OCI-LY1 (cell line): ENCODE measurements around the gene ZNF19.

ENCODE experiments used
- H2AFZ ChIP-seq: fragments of 200-600 bp; sonication (generic), shearing (Covaris generic); 2 replicates; pipeline ENCODE4 v1.6.0; 2014; ENCODE audit warnings: antibody characterized with exemption, mild to moderate bottlenecking, low read length
- H3F3A ChIP-seq: fragments of 200-600 bp; sonication (generic), shearing (Covaris generic); 2 replicates; pipeline ENCODE4 v1.6.0; 2014; ENCODE audit warnings: mild to moderate bottlenecking, antibody characterized with exemption, low read length, moderate library complexity; ENCODE audit not compliant: insufficient read depth
- H3K27ac ChIP-seq: fragments of 200-600 bp; sonication (generic); 2 replicates; pipeline ENCODE4 v1.5.1; 2014; ENCODE audit warnings: low read length, mixed run types, mild to moderate bottlenecking, low read depth; ENCODE audit not compliant: poor library complexity, severe bottlenecking
- H3K27me3 ChIP-seq: fragments of 200-600 bp; sonication (generic); 2 replicates; pipeline ENCODE4 v1.6.0; 2014; ENCODE audit warnings: antibody characterized with exemption, mild to moderate bottlenecking, low read length, moderate library complexity; ENCODE audit not compliant: insufficient read depth
- H3K36me3 ChIP-seq: fragments of 200-600 bp; sonication (generic); 2 replicates; pipeline ENCODE4 v1.6.1; 2014; ENCODE audit warnings: mild to moderate bottlenecking, antibody characterized with exemption, low read length, moderate library complexity, mixed read lengths; ENCODE audit not compliant: insufficient read depth
- H3K4me1 ChIP-seq: fragments of 200-600 bp; sonication (generic); 2 replicates; pipeline ENCODE4 v1.5.1; 2014; ENCODE audit warnings: mild to moderate bottlenecking, low read length, moderate library complexity; ENCODE audit not compliant: insufficient read depth, severe bottlenecking
- H3K4me2 ChIP-seq: fragments of 200-600 bp; sonication (generic), shearing (Covaris generic); 2 replicates; pipeline ENCODE4 v1.6.1; 2014; ENCODE audit warnings: low read length
- H3K4me3 ChIP-seq: fragments of 200-600 bp; sonication (generic); 2 replicates; pipeline ENCODE4 v1.5.1; 2014; ENCODE audit warnings: low read length, low read depth, mild to moderate bottlenecking, mixed read lengths; ENCODE audit not compliant: poor library complexity, severe bottlenecking
- H3K79me2 ChIP-seq: fragments of 200-600 bp; shearing (Covaris generic); 2 replicates; pipeline ENCODE4 v1.6.1; 2016; ENCODE audit warnings: mixed run types, low read length, mixed read lengths; ENCODE audit not compliant: insufficient read depth
- H3K9ac ChIP-seq: fragments of 200-600 bp; sonication (generic), shearing (Covaris generic); 2 replicates; pipeline ENCODE4 v1.6.1; 2014; ENCODE audit warnings: mild to moderate bottlenecking, low read length, mixed read lengths
- H3K9me2 ChIP-seq: fragments of 200-600 bp; sonication (generic), shearing (Covaris generic); 2 replicates; pipeline ENCODE4 v1.6.1; 2014; ENCODE audit warnings: low read depth, mild to moderate bottlenecking, low read length, mixed read lengths
- H3K9me3 ChIP-seq: fragments of 200-600 bp; shearing (Covaris generic); 2 replicates; pipeline ENCODE4 v1.6.1; 2014; ENCODE audit warnings: low read length, mixed read lengths
- H4K20me1 ChIP-seq: fragments of 200-600 bp; sonication (generic), shearing (Covaris generic); 2 replicates; pipeline ENCODE4 v1.6.0; 2016; ENCODE audit warnings: mild to moderate bottlenecking, low read length; ENCODE audit not compliant: insufficient read depth
- CTCF ChIP-seq: fragments of 200-600 bp; sonication (generic), shearing (Covaris generic); IDR thresholded peaks from 2 replicates; pipeline ENCODE4 v1.5.1; 2017; ENCODE audit warnings: mild to moderate bottlenecking, antibody characterized with exemption, low read length, moderate library complexity, mixed read lengths
- EZH2 ChIP-seq: fragments of 200-600 bp; sonication (generic), shearing (Covaris generic); IDR thresholded peaks from 2 replicates; pipeline ENCODE4 v1.8.0; 2017; ENCODE audit warnings: borderline replicate concordance, mixed run types, mild to moderate bottlenecking, antibody characterized with exemption, low read length, moderate library complexity, mixed read lengths

ZNF19 gene

GRCh38 chr16:71474864-71475263 is 14.3 kb downstream of the ZNF19 start:
- Histone ChIP-seq H3K4me3 (no peak overlapping the region), H3K27ac (no peak overlapping the region), H3K9me2 (no peaks in the 10 kb centered on the region), H3K4me2 (no peak overlapping the region), H3K4me1 (no peaks in the 10 kb centered on the region), H3K27me3 (no peaks in the 10 kb centered on the region), H3F3A (no peaks in the 10 kb centered on the region), H3K9ac (no peak overlapping the region), H4K20me1 (no peaks in the 10 kb centered on the region), H2AFZ (no peak overlapping the region), H3K9me3 (no peaks in the 10 kb centered on the region), H3K79me2 (no peaks in the 10 kb centered on the region), H3K36me3 (peaks cover 16% of the 10 kb centered on the region; the same call in 1 of the 2 replicates)
- no peak for TF ChIP-seq EZH2
- no peak for TF ChIP-seq CTCF

- Histone ChIP-seq H3K9me3 (no peaks in the 10 kb centered on the region), H3K27me3 (no peaks in the 10 kb centered on the region), H3K4me2 (no peak overlapping the region), H3K27ac (no peak overlapping the region), H3K4me1 (no peaks in the 10 kb centered on the region), H3K9ac (no peak overlapping the region), H3K79me2 (no peaks in the 10 kb centered on the region), H3K9me2 (no peaks in the 10 kb centered on the region), H3K4me3 (no peak overlapping the region), H2AFZ (no peak overlapping the region), H3F3A (no peaks in the 10 kb centered on the region), H3K36me3 (peaks cover 16% of the 10 kb centered on the region; the same call in 1 of the 2 replicates), H4K20me1 (no peaks in the 10 kb centered on the region)
- no peak for TF ChIP-seq EZH2
- no peak for TF ChIP-seq CTCF
These were observed 15.2 kb downstream of the ZNF19 start for GRCh38 chr16:71473891-71474290.

GRCh38 chr16:71472931-71473330 is 16.2 kb downstream of the ZNF19 start:
- Histone ChIP-seq H3K4me3 (no peak overlapping the region), H2AFZ (no peak overlapping the region), H4K20me1 (no peaks in the 10 kb centered on the region), H3F3A (no peaks in the 10 kb centered on the region), H3K4me2 (no peak overlapping the region), H3K27me3 (no peaks in the 10 kb centered on the region), H3K79me2 (no peaks in the 10 kb centered on the region), H3K4me1 (no peaks in the 10 kb centered on the region), H3K9me2 (no peaks in the 10 kb centered on the region), H3K36me3 (peaks cover 16% of the 10 kb centered on the region; the same call in 1 of the 2 replicates), H3K27ac (no peak overlapping the region), H3K9ac (no peak overlapping the region), H3K9me3 (no peaks in the 10 kb centered on the region)
- TF ChIP-seq CTCF, result no peak
- TF ChIP-seq EZH2, result no peak
